T1000 (cell line): ENCODE data around the gene NAGPA.

Experiments used
- DNase-seq: peaks from one replicate; lab custom pipeline; 2025; ENCODE audit warnings: mixed read lengths; lab: John Stamatoyannopoulos, UW

The NAGPA gene

GRCh38 chr16:5003211-5003610, 30.5 kb downstream of the NAGPA start:
- DNase-seq = no peak

- DNase-seq = no peak
These were observed 31.0 kb downstream of the NAGPA start for GRCh38 chr16:5002699-5003143.

GRCh38 chr16:5001986-5002385, 31.7 kb downstream of the NAGPA start:
- DNase-seq = no peak

GRCh38 chr16:5001571-5001970, 32.2 kb downstream of the NAGPA start:
- DNase-seq = no peak

GRCh38 chr16:5000573-5001001, 33.1 kb downstream of the NAGPA start:
- no peak for DNase-seq

- no peak for DNase-seq
These were observed 38.9 kb downstream of the NAGPA start for GRCh38 chr16:4994719-4995434.

GRCh38 chr16:4991754-4992153, 42.0 kb downstream of the NAGPA start:
- no peak for DNase-seq

GRCh38 chr16:4990415-4990814, 43.3 kb downstream of the NAGPA start:
- DNase-seq = no peak

GRCh38 chr16:4989391-4990006, 44.2 kb downstream of the NAGPA start:
- DNase-seq = no peak

- DNase-seq = no peak
These were observed 45.1 kb downstream of the NAGPA start for GRCh38 chr16:4988647-4989046.

- no peak for DNase-seq
These were observed 46.0 kb downstream of the NAGPA start for GRCh38 chr16:4987580-4988374.

- no peak for DNase-seq
These were observed 46.5 kb downstream of the NAGPA start for GRCh38 chr16:4987250-4987579.

GRCh38 chr16:4984174-4984990, 49.4 kb downstream of the NAGPA start:
- DNase-seq = no peak

- DNase-seq = no peak
These were observed 51.5 kb downstream of the NAGPA start for GRCh38 chr16:4982056-4982867.

GRCh38 chr16:4981473-4981872, 52.3 kb downstream of the NAGPA start:
- DNase-seq = no peak

- DNase-seq = no peak
These were observed 53.0 kb downstream of the NAGPA start for GRCh38 chr16:4980691-4981090.

GRCh38 chr16:4979736-4980660, 53.7 kb downstream of the NAGPA start:
- no peak for DNase-seq

- DNase-seq = no peak
These were observed 54.6 kb downstream of the NAGPA start for GRCh38 chr16:4979164-4979563.

- DNase-seq = no peak
These were observed 57.1 kb downstream of the NAGPA start for GRCh38 chr16:4976611-4977145.

- no peak for DNase-seq
These were observed 57.7 kb downstream of the NAGPA start for GRCh38 chr16:4976079-4976478.
